Hepatocyte (in vitro differentiated cells): ENCODE measurements around the gene BICDL2.

Experiments used
- EZH2 ChIP-seq: fragments of 200-600 bp; sonication (generic); IDR thresholded peaks from 2 replicates; pipeline ENCODE4 v1.6.1; 2016; ENCODE audit warnings: antibody characterized with exemption, mild to moderate bottlenecking, borderline replicate concordance
- TF ChIP-seq, protein P1 (sequence below): fragments of 200-600 bp; sonication (generic); IDR thresholded peaks from 2 replicates; pipeline ENCODE4 v1.5.1; 2016; ENCODE audit warnings: antibody characterized with exemption, mild to moderate bottlenecking; ENCODE audit not compliant: poor library complexity

DNA sequence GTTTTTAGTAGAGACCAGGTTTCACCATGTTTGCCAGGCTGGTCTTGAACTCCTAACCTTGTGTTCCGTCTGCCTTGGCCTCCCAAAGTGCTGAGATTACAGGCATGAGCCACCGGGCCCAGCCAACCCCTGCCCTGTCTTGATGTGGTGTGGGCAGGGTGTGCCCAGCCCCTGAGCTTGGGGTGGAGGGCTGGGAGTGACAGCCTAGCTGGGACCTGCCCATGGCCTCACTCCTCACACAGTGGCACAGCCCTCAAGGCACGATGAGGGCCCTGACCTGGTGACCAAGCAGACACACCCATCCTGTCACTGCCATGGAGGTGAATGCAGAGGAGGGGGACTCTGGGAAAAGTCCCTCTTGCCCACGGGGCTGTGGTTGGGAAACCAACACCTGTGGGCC, 31.7 kb upstream of the BICDL2 start:
- no peak for TF ChIP-seq EZH2
- TF ChIP-seq, protein P1, sequence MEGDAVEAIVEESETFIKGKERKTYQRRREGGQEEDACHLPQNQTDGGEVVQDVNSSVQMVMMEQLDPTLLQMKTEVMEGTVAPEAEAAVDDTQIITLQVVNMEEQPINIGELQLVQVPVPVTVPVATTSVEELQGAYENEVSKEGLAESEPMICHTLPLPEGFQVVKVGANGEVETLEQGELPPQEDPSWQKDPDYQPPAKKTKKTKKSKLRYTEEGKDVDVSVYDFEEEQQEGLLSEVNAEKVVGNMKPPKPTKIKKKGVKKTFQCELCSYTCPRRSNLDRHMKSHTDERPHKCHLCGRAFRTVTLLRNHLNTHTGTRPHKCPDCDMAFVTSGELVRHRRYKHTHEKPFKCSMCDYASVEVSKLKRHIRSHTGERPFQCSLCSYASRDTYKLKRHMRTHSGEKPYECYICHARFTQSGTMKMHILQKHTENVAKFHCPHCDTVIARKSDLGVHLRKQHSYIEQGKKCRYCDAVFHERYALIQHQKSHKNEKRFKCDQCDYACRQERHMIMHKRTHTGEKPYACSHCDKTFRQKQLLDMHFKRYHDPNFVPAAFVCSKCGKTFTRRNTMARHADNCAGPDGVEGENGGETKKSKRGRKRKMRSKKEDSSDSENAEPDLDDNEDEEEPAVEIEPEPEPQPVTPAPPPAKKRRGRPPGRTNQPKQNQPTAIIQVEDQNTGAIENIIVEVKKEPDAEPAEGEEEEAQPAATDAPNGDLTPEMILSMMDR: no peak
